Measurements from ENCODE around the gene NME7.

DNA sequence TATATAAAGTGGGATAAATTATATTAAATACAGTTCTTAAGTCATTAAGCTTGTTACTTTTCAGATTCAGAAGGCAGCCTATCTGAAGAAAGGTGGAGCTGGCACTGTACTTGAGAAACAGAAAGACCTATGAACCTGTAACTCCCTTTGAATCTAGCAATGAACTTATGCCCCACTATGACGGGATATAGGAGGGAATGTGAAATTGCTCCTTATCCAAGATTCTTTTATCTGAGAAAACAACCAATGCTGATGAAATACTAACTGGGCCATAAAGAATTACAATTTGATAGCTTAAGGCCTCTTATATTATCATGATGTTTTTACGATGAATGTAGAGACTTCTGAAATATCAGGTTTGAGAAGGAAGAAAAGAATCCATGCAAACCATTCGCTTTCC is 211.0 kb downstream of the NME7 start:
- TF ChIP-seq, protein P1, sequence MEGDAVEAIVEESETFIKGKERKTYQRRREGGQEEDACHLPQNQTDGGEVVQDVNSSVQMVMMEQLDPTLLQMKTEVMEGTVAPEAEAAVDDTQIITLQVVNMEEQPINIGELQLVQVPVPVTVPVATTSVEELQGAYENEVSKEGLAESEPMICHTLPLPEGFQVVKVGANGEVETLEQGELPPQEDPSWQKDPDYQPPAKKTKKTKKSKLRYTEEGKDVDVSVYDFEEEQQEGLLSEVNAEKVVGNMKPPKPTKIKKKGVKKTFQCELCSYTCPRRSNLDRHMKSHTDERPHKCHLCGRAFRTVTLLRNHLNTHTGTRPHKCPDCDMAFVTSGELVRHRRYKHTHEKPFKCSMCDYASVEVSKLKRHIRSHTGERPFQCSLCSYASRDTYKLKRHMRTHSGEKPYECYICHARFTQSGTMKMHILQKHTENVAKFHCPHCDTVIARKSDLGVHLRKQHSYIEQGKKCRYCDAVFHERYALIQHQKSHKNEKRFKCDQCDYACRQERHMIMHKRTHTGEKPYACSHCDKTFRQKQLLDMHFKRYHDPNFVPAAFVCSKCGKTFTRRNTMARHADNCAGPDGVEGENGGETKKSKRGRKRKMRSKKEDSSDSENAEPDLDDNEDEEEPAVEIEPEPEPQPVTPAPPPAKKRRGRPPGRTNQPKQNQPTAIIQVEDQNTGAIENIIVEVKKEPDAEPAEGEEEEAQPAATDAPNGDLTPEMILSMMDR (IDR thresholded peaks at IDR 0.05): no peak
- TF ChIP-seq EZH2 (IDR thresholded peaks at IDR 0.05): no peak
- no peak for TF ChIP-seq EZH2phosphoT487 (IDR thresholded peaks at IDR 0.05)
